Activated CD8-positive, alpha-beta memory T cell treated with anti-CD3 and anti-CD28 coated beads, Interleukin-2, amount 10 ng/mL, durations not matched to agents 7 days and 5 days (primary cell): Measurements from ENCODE around the gene CEP126. TPM values are rescaled to one million over a fixed set of nuclear protein-coding genes. Genes with fewer than 3 reads are reported as not detected.
"Not testable (repeated sequence)": the region's sequence is repeated elsewhere in the genome, so short reads cannot be mapped to it uniquely, and the experiment has no call there.

Experiments used
- ATAC-seq: fragments of 150-1000 bp; cut with Tn5 transposase; one replicate; pipeline ENCODE4 v1.10.0; 2021; ENCODE audit warnings: moderate library complexity
- CTCF ChIA-PET: fragments of 350-600 bp; sonication (Branson Sonifier 250); formaldehyde crosslinking; loops from one replicate; lab custom pipeline; 2021; ENCODE audit warnings: antibody characterized with exemption; lab: Charles Lee
- DNase-seq: peaks from one replicate; pipeline ENCODE4 v3.0.0-alpha.2; 2020
- H3K27ac Mint-ChIP-seq: one replicate; pipeline ENCODE4 v1.8.0; 2021; ENCODE audit warnings: mild to moderate bottlenecking, mixed read lengths
- H3K27me3 Mint-ChIP-seq: one replicate; pipeline ENCODE4 v1.8.0; 2021; ENCODE audit warnings: mixed read lengths
- H3K36me3 Mint-ChIP-seq: one replicate; pipeline ENCODE4 v1.8.0; 2021; ENCODE audit warnings: mild to moderate bottlenecking, mixed read lengths
- H3K4me1 Mint-ChIP-seq: one replicate; pipeline ENCODE4 v1.8.0; 2021; ENCODE audit warnings: mixed read lengths
- H3K4me3 Mint-ChIP-seq: one replicate; pipeline ENCODE4 v1.8.0; 2021; ENCODE audit warnings: mild to moderate bottlenecking, moderate library complexity, mixed read lengths
- H3K9me3 Mint-ChIP-seq: one replicate; pipeline ENCODE4 v1.8.0; 2022; ENCODE audit warnings: low read depth, mixed read lengths
- total RNA-seq, 2 experiments: library from RNA; stranded (reverse); gene quantifications; one replicate each; pipeline ENCODE4 v1.2.3, GENCODE V29; 2021

Gene CEP126
- total RNA-seq, 2 experiments from 2014 or later: 0.63 to 1.8 TPM

- ATAC-seq (no peak), DNase-seq (no peak)
- H3K36me3 Mint-ChIP-seq: no peaks in the 10 kb centered on the region
- no peaks in the 10 kb centered on the region for H3K27me3 Mint-ChIP-seq
- H3K4me3 Mint-ChIP-seq: no peak overlapping the region
- no peak overlapping the region for H3K27ac Mint-ChIP-seq
- no peaks in the 10 kb centered on the region for H3K9me3 Mint-ChIP-seq
- CTCF ChIA-PET: no interaction called here
- no peaks in the 10 kb centered on the region for H3K4me1 Mint-ChIP-seq
Observed at GRCh38 chr11:101949680-101950220, 34.9 kb downstream of the CEP126 start.

- H3K27me3 Mint-ChIP-seq: no peaks in the 10 kb centered on the region
- ATAC-seq (no peak), DNase-seq (no peak)
- no peaks in the 10 kb centered on the region for H3K36me3 Mint-ChIP-seq
- no peak overlapping the region for H3K4me3 Mint-ChIP-seq
- H3K27ac Mint-ChIP-seq: no peak overlapping the region
- CTCF ChIA-PET: no interaction called here
- H3K4me1 Mint-ChIP-seq: no peaks in the 10 kb centered on the region
- no peaks in the 10 kb centered on the region for H3K9me3 Mint-ChIP-seq
Observed at GRCh38 chr11:101955278-101955677, 40.5 kb downstream of the CEP126 start.

GRCh38 chr11:101955701-101956100, 40.9 kb downstream of the CEP126 start:
- H3K27ac Mint-ChIP-seq: no peak overlapping the region

GRCh38 chr11:101960231-101960630, 45.4 kb downstream of the CEP126 start:
- H3K36me3 Mint-ChIP-seq: no peaks in the 10 kb centered on the region

More at GRCh38 chr11:101955701-101956100, 40.9 kb downstream of the CEP126 start:
- Mint-ChIP-seq H3K4me3 (no peak overlapping the region), H3K9me3 (no peaks in the 10 kb centered on the region), H3K36me3 (no peaks in the 10 kb centered on the region), H3K4me1 (no peaks in the 10 kb centered on the region), H3K27me3 (no peaks in the 10 kb centered on the region)
- ATAC-seq (no peak), DNase-seq (no peak)
- CTCF ChIA-PET: no interaction called here

GRCh38 chr11:101964200-101964599, 49.4 kb downstream of the CEP126 start:
- H3K4me1 Mint-ChIP-seq, H3K36me3 Mint-ChIP-seq, H3K4me3 Mint-ChIP-seq, H3K27me3 Mint-ChIP-seq, DNase-seq, H3K9me3 Mint-ChIP-seq, H3K27ac Mint-ChIP-seq, ATAC-seq: not testable (repeated sequence)
- CTCF ChIA-PET: interaction anchor here (1.1 kb wide), 1 partner anchor 103 kb away, joined by 3 read pairs; no protein-coding TSS in a partner anchor

More at GRCh38 chr11:101960231-101960630, 45.4 kb downstream of the CEP126 start:
- no peaks in the 10 kb centered on the region for H3K4me1 Mint-ChIP-seq
- H3K4me3 Mint-ChIP-seq: no peak overlapping the region
- ATAC-seq (no peak), DNase-seq (no peak)
- CTCF ChIA-PET: no interaction called here
- H3K27me3 Mint-ChIP-seq: no peaks in the 10 kb centered on the region
- H3K27ac Mint-ChIP-seq: no peak overlapping the region
- no peaks in the 10 kb centered on the region for H3K9me3 Mint-ChIP-seq

GRCh38 chr11:101974255-101974654, 59.4 kb downstream of the CEP126 start:
- no peaks in the 10 kb centered on the region for H3K36me3 Mint-ChIP-seq
- no peaks in the 10 kb centered on the region for H3K9me3 Mint-ChIP-seq
- CTCF ChIA-PET: no interaction called here

GRCh38 chr11:101974771-101975170, 60.0 kb downstream of the CEP126 start:
- Mint-ChIP-seq H3K27ac (no peak overlapping the region), H3K4me3 (no peak overlapping the region), H3K9me3 (no peaks in the 10 kb centered on the region), H3K4me1 (no peaks in the 10 kb centered on the region), H3K27me3 (no peaks in the 10 kb centered on the region), H3K36me3 (no peaks in the 10 kb centered on the region)
- ATAC-seq (no peak), DNase-seq (no peak)
- CTCF ChIA-PET: no interaction called here

More at GRCh38 chr11:101974255-101974654, 59.4 kb downstream of the CEP126 start:
- no peaks in the 10 kb centered on the region for H3K27me3 Mint-ChIP-seq
- H3K27ac Mint-ChIP-seq: no peak overlapping the region
- H3K4me3 Mint-ChIP-seq: no peak overlapping the region
- ATAC-seq (no peak), DNase-seq (no peak)
- H3K4me1 Mint-ChIP-seq: no peaks in the 10 kb centered on the region

- no peaks in the 10 kb centered on the region for H3K9me3 Mint-ChIP-seq
- no peaks in the 10 kb centered on the region for H3K4me1 Mint-ChIP-seq
- H3K4me3 Mint-ChIP-seq: no peak overlapping the region
- ATAC-seq (no peak), DNase-seq (no peak)
- H3K27me3 Mint-ChIP-seq: no peaks in the 10 kb centered on the region
- H3K27ac Mint-ChIP-seq: no peak overlapping the region
- CTCF ChIA-PET: no interaction called here
- no peaks in the 10 kb centered on the region for H3K36me3 Mint-ChIP-seq
Observed at GRCh38 chr11:101975734-101976133, 60.9 kb downstream of the CEP126 start.

- H3K9me3 Mint-ChIP-seq: no peaks in the 10 kb centered on the region
- H3K27ac Mint-ChIP-seq: no peak overlapping the region
- no peaks in the 10 kb centered on the region for H3K36me3 Mint-ChIP-seq
Observed at GRCh38 chr11:101987370-101987769, 72.6 kb downstream of the CEP126 start.

GRCh38 chr11:101993172-101993571, 78.4 kb downstream of the CEP126 start:
- no peaks in the 10 kb centered on the region for H3K36me3 Mint-ChIP-seq
- no peak for ATAC-seq
- H3K27ac Mint-ChIP-seq: no peak overlapping the region
- H3K4me1 Mint-ChIP-seq: no peaks in the 10 kb centered on the region
- H3K4me3 Mint-ChIP-seq: no peak overlapping the region
- CTCF ChIA-PET: no interaction called here
- no peaks in the 10 kb centered on the region for H3K9me3 Mint-ChIP-seq
- no peak for DNase-seq
- H3K27me3 Mint-ChIP-seq: no peaks in the 10 kb centered on the region

More at GRCh38 chr11:101987370-101987769, 72.6 kb downstream of the CEP126 start:
- no peak overlapping the region for H3K4me3 Mint-ChIP-seq
- CTCF ChIA-PET: no interaction called here
- DNase-seq: no peak
- no peak for ATAC-seq
- H3K4me1 Mint-ChIP-seq: no peaks in the 10 kb centered on the region
- no peaks in the 10 kb centered on the region for H3K27me3 Mint-ChIP-seq

GRCh38 chr11:101994052-101994469, 79.3 kb downstream of the CEP126 start:
- CTCF ChIA-PET, DNase-seq, H3K9me3 Mint-ChIP-seq, H3K4me1 Mint-ChIP-seq, H3K27me3 Mint-ChIP-seq, H3K36me3 Mint-ChIP-seq, H3K4me3 Mint-ChIP-seq, ATAC-seq, H3K27ac Mint-ChIP-seq: not testable (repeated sequence)

- DNase-seq: no peak
- H3K4me1 Mint-ChIP-seq: no peaks in the 10 kb centered on the region
- no peak overlapping the region for H3K4me3 Mint-ChIP-seq
- CTCF ChIA-PET: interaction anchor here (1.5 kb wide), 1 partner anchor 12 kb away, joined by 5 read pairs; no protein-coding TSS in a partner anchor
- no peaks in the 10 kb centered on the region for H3K27me3 Mint-ChIP-seq
- ATAC-seq: no peak
- no peaks in the 10 kb centered on the region for H3K9me3 Mint-ChIP-seq
- no peaks in the 10 kb centered on the region for H3K36me3 Mint-ChIP-seq
- H3K27ac Mint-ChIP-seq: no peak overlapping the region
Observed at GRCh38 chr11:101996111-101996510, 81.3 kb downstream of the CEP126 start.

- Mint-ChIP-seq H3K27me3 (no peaks in the 10 kb centered on the region), H3K27ac (no peak overlapping the region), H3K36me3 (no peaks in the 10 kb centered on the region), H3K4me1 (no peaks in the 10 kb centered on the region), H3K9me3 (no peaks in the 10 kb centered on the region), H3K4me3 (no peak overlapping the region)
- CTCF ChIA-PET: no interaction called here
- ATAC-seq: no peak
- no peak for DNase-seq
Observed at GRCh38 chr11:102001657-102002338, 87.0 kb downstream of the CEP126 start.

GRCh38 chr11:102004220-102004619, 89.4 kb downstream of the CEP126 start:
- H3K27me3 Mint-ChIP-seq: no peaks in the 10 kb centered on the region
- H3K4me1 Mint-ChIP-seq: no peaks in the 10 kb centered on the region
- no peak for ATAC-seq
- H3K27ac Mint-ChIP-seq: no peak overlapping the region
- no peak overlapping the region for H3K4me3 Mint-ChIP-seq
- H3K36me3 Mint-ChIP-seq: no peaks in the 10 kb centered on the region
- H3K9me3 Mint-ChIP-seq: no peaks in the 10 kb centered on the region
- no peak for DNase-seq
- CTCF ChIA-PET: interaction anchor here (1.3 kb wide), 1 partner anchor 143 kb away, joined by 3 read pairs; no protein-coding TSS in a partner anchor
